GM12892 (cell line): Measurements from ENCODE around the gene KCNQ1OT1.

ENCODE experiments used
- DNase-seq: peaks from one replicate; pipeline ENCODE4 v3.0.0; 2011; ENCODE audit not compliant: insufficient read length
- FAIRE-seq: peaks from 2 replicates; lab custom pipeline; 2011; peaks lifted over from hg19 to GRCh38; lab: Jason Lieb, UNC
- POLR2A ChIP-seq: IDR thresholded peaks from 2 replicates; pipeline ENCODE4 v1.6.1; 2011; ENCODE audit warnings: low read depth, low read length, control low read depth
- POLR2AphosphoS5 ChIP-seq: IDR thresholded peaks from 2 replicates; pipeline ENCODE4 v1.6.1; 2011; ENCODE audit warnings: low read depth, low read length, control low read depth
- TAF1 ChIP-seq: IDR thresholded peaks from 2 replicates; pipeline ENCODE4 v1.6.1; 2011; ENCODE audit warnings: low read depth, mild to moderate bottlenecking, control low read depth, low read length, borderline replicate concordance

KCNQ1OT1 gene

GRCh38 chr11:2704356-2704755 is 4.6 kb upstream of the KCNQ1OT1 start:
- DNase-seq (no peak), FAIRE-seq (no peak)
- no peak for TF ChIP-seq POLR2AphosphoS5
- TF ChIP-seq POLR2A = no peak
- no peak for TF ChIP-seq TAF1

- TF ChIP-seq POLR2AphosphoS5 (no peak), TAF1 (no peak), POLR2A (no peak)
- no peak for FAIRE-seq
- DNase-seq = no peak
These were observed 3.8 kb upstream of the KCNQ1OT1 start for GRCh38 chr11:2703363-2704141.

GRCh38 chr11:2702771-2703362 is 3.1 kb upstream of the KCNQ1OT1 start:
- TF ChIP-seq POLR2A = no peak
- no peak for TF ChIP-seq TAF1
- TF ChIP-seq POLR2AphosphoS5 = no peak
- FAIRE-seq = no peak
- no peak for DNase-seq

- FAIRE-seq = no peak
- no peak for DNase-seq
- TF ChIP-seq TAF1 (no peak), POLR2A (no peak), POLR2AphosphoS5 (no peak)
These were observed 2.2 kb upstream of the KCNQ1OT1 start for GRCh38 chr11:2701898-2702434.

GRCh38 chr11:2701230-2701629 is 1.4 kb upstream of the KCNQ1OT1 start:
- TF ChIP-seq POLR2AphosphoS5 (no peak), POLR2A (no peak), TAF1 (no peak)

GRCh38 chr11:2700415-2701211 is 819 bp upstream of the KCNQ1OT1 start:
- TF ChIP-seq TAF1 (no peak), POLR2A (no peak), POLR2AphosphoS5 (no peak)
- peak; percentile 68 for FAIRE-seq
- DNase-seq = no peak

More at GRCh38 chr11:2701230-2701629, 1.4 kb upstream of the KCNQ1OT1 start:
- DNase-seq (no peak), FAIRE-seq (no peak)

GRCh38 chr11:2699185-2699530 is 636 bp downstream of the KCNQ1OT1 start:
- FAIRE-seq (no peak), DNase-seq (no peak)
- no peak for TF ChIP-seq POLR2A
- TF ChIP-seq POLR2AphosphoS5 = no peak
- TF ChIP-seq TAF1 = no peak

GRCh38 chr11:2698386-2699184 is 1.2 kb downstream of the KCNQ1OT1 start:
- peak; percentile 24 for FAIRE-seq
- no peak for TF ChIP-seq POLR2AphosphoS5
- no peak for TF ChIP-seq POLR2A
- TF ChIP-seq TAF1 = no peak
- DNase-seq = no peak

GRCh38 chr11:2697866-2698265 is 1.9 kb downstream of the KCNQ1OT1 start:
- TF ChIP-seq POLR2AphosphoS5 (no peak), TAF1 (no peak), POLR2A (no peak)
- FAIRE-seq (no peak), DNase-seq (no peak)

GRCh38 chr11:2696455-2696854 is 3.3 kb downstream of the KCNQ1OT1 start:
- FAIRE-seq (no peak), DNase-seq (no peak)
- TF ChIP-seq POLR2A (no peak), POLR2AphosphoS5 (no peak), TAF1 (no peak)
